Measurements from ENCODE around the gene MIER2.
"Not testable (repeated sequence)": the region's sequence is repeated elsewhere in the genome, so short reads cannot be mapped to it uniquely, and the experiment has no call there.

The MIER2 gene

DNA sequence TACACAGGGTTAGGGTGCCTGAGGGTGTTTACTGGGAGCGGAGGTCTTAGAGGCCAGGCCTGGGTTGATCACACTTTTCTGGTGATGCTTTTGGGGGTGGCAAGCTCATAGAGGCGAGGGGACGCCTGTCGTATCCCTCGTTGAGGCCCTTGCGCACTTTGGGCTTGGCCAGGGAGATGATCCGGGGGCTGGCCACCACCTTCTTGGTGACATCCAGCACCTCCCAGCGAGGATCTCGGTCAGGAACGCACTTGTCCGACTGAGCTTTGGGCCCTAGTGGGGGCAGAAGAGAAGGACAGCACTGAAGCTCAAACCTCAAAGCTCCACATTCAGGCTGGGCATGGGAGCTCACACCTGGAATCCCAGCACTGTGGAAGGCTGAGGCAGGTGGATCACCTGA is 17.6 kb upstream of the MIER2 start:
- DNase-seq (ENCODE audit: low spot score): no peak

DNA sequence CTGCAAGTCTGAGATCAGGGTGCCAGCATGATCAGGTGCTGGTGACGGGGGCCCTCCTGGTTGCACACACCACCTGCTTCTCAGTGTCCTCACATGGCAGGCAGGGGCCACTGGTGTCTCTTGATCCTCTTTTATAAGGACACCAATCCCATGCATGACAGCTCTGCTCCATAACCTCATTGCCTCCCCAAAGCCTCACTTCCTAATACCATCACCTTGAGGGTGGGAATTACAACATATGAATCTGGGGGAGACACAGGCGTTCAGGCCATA is 15.0 kb upstream of the MIER2 start:
- no peak for DNase-seq (ENCODE audit: low spot score)

DNA sequence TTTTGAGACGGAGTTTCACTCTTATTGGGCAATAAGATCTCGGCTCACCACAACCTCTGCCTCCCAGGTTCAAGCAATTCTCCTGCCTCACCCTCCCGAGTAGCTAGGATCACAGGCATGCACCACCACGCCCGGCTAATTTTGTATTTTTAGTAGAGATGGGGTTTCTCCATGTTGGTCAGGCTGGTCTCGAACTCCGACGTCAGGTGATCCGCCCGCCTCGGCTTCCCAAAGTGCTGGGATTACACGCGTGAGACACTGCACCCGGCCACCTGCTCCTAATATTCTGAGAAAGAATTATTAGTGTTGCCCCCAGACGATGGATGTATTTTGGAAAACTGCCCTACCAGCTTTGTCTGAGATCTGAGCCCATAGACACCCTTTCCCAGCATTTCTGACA is 10.9 kb upstream of the MIER2 start:
- DNase-seq (ENCODE audit: low spot score): not testable (repeated sequence)

DNA sequence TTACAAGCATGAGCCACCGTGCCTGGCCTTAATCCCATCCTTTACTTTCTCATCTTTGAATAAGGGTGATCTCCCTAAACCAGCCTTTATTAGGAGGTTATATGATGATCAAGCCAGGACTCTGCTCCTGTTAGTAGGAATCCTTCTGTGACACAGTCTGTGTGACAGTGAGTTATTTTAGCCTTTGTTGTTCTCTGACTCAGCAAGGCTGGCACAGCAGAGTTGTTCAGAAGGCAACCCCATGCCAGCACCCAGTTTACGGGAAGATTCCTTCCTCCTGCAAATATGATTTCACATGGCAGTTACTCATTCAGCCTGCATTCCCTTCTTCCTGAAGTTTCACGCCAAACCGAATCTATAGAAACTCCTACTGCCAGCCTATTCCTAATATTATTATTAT is 10.5 kb upstream of the MIER2 start:
- DNase-seq (ENCODE audit: low spot score): no peak

DNA sequence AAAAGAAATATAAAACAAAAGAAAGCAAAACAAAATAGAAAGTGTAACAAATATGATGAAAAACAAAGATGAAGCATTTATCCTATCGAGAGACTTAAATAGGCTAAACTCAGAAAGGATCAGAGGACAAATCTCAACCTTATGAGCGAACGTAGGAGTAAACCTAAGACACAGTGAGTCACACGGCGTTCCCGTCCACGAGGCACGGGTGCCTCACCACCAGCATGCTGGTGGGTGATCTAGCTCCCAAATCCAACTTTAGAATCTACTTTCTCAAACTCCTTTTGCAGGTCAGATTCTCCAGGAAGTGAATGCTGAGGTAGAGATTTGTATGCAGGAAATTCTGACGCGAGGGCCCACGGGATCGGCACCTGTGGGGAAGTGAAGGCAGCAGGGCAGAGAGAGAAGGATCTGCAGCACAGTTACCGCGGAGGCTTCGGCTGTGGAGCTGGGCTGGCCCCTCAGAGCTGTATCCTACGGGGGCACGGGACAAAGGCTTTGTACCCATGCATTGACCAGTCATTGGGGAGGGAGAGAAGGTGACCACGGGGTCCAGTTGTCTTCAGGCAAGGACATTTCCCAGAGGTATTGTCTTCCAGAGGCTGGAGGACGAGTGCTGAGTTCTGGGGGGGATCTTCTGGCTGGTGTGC is 7.5 kb upstream of the MIER2 start:
- DNase-seq (ENCODE audit: low spot score): no peak

DNA sequence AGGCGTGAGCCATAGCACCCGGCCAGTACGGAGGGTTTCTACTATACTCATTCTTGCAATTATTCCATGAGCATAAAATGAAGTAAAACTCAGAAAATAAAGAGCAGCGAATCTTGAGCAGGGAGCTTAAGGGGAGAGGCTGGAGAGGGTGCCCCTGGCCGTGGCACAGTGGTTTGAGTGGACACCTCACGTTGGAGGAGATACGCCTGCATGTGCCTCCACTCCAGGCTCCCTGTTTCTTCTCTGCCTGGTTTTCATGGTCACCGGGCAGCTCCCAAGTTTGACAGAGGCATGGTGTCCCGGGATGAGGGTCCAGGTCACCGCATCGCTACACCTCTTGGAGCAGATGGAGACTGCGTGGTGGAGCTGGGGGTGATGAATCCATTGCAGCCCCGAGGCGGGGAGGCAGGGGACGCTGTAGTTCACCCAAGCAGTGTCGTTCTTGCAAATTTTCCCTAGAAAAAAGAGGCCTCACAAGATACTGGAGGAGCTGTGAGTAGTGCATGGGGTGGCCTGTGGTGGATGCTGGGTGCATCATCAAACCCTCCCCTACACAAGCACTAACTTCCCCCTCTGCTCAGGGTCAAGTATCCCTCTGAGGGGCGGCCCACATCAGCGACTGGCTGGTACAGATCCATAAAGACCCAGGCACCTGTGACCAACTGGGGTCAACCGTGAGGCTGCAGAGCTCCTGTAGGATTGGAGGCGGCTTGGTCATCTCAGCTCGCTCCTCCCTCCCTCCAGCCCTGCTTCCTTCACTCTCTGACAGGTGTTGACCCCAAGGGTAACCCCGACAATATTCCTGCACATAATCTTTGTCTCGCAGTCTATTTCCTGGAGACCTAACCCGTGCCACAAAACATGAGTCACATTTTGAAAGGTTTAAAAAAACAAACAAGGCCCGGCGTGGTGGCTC is 3.6 kb upstream of the MIER2 start:
- no peak for DNase-seq (ENCODE audit: low spot score)

DNA sequence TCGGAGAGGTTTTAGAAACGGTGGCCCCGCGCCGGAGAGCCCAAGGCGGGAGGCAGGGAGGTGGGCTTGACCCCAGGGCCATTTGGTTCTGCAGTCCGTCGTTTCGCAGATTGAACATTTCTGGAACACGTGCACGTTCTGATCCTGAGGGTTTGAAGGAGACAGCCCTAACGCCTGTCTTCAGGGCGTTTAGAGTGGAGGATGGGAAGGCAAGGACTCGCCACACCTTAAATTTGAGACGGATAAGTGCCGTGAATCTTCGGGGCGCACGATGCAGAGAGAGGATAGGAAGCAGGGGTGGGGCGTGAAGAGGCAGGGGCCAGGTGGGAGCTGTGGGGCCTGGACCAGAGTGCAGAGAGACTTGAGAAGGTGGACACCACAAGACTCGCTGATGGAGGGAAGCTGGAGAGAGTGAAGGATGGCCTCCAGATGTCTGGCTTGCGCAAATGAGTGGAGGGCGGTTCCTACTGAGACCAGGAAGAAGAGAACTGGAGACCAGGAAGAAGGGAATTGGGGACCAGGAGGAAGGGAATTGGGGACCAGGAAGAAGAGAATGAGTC is 804 bp upstream of the MIER2 start:
- peak; percentile 11 for DNase-seq (ENCODE audit: low spot score)

DNA sequence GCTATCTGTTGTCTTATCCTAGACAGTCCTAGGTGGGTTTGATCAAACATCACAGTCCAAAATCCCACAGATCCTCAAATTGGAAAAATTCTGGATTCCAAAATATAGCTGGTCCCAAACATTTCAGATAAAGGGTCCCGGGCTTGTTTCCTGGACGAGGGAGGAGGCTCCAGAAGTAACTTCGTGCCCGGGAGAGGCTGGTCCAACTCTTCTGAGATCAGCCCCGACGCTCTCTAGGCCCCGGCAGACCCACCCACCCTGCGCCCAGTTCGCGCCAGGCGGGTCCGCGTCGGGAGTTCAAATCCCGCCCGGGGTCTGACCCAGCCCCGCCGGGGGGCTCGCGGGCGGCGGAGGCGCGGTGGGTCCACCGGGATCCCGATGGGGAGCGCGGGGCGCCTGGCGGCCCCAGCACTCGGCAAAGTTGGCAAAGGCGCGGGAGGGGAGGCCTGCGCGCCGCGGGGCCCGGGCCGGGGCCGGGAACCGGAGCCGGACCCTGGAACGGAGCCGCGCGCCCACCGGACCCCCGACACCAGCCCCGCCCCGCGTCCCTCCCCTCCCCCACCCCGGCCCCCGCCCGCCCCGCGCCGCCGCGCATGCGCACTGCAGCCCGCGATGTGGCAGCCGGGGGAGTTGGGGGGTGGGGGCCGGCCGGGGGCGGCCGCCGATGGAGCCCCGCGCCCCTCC is 513 bp downstream of the MIER2 start:
- peak; percentile 3 for DNase-seq (ENCODE audit: low spot score)

DNA sequence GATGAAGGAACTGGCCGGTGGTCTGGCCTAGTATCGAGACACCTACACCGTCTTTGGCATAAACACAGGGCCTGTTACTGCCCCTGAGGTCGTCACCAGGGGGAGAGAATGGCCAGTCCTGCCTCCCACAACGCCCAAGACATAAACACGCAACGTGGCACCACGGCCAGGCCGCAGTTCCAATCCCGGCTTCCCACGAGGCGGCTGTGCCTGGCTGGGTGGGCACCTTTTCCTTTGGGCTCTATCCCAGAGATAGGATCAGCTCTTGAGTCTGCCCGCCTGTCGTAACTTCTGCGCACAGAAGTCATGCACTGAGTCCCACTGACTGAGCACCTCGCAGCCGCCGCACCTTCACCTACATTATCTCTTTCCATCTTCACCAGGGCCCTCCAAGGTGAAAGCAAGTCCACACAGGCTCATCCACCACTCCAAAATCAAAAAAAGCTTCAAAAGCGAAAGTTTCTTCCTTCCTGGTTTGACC is 1.1 kb downstream of the MIER2 start:
- no peak for DNase-seq (ENCODE audit: low spot score)

DNA sequence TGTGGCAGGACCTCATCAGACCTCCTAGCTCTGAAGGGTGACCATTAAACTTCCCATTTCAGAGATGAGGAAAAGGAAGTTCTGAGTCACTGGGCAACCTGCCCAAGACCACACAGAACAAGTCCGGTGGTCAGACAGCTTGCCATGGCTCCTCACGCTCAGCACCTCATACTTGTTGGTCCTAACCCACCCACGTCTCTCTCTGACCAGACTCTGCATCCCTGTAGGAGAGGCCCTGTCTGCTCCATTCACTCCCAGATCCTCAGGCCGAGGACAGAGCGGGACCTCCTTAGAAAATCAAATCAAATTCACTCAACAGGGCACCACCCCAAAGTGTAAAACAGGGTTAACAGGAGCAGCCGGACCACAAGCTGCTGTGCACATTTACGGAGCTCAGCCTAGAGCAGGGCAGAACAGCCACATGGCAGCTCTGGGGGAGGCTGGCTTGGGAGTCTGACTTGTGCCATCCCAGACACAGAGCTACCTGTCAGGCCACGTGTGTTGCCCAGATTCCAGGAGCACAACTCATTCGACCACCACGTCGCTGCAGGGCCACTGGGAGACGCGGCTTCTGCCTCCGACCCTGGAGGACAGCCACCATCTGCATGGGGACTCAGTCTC is 1.7 kb downstream of the MIER2 start:
- DNase-seq (ENCODE audit: low spot score): peak; percentile 49

DNA sequence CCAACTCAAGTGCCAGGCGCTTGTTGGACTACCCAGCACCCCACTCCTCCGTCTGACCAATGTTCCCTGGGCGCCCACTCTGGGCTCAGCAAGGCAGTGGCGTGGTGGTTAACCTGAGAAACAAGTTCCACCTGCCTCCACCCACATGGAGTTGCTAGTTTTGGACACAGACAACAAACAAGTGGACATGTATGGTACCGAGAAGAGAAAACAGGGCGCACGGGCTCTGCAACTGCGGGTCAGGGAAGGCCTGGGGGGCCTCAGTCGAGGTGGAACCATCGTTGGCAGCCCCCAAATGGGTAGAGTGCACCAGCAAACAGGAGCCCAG is 2.5 kb downstream of the MIER2 start:
- no peak for DNase-seq (ENCODE audit: low spot score)

DNA sequence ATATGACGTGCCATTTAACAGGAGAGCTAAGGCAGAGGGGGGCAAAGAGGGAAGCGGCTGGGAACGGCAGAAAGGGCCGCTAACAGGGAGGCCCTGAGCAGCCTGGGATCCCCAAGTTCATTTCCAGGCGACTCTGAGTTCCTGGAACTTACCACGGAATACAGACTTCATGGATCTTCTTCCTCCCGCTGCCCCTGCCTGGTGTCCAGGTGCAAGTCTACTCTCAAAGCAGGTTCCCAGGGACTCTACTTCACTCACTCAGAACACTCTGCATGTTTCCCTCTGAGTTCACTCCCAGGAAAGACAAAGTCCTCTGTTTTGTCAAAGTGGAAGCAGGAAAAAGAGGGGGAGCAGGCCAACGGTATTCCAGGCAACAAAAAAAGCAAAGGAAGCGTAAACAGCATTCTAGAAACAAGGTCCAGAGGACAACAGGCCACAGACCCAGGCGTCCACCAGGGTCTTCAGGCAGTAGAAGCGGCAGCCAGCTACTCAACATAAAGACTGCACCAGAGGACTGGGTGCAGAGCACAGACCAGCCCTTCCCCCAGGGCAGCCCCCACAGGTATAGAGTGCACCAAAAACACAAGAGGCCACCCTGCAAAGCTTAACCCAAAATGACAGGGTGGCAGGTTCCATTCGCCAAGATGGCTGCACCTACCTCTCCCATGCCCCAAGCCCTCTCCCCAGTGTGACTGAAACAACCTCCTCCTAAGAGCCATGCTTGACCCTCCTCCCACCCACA is 3.0 kb downstream of the MIER2 start:
- DNase-seq (ENCODE audit: low spot score): no peak

DNA sequence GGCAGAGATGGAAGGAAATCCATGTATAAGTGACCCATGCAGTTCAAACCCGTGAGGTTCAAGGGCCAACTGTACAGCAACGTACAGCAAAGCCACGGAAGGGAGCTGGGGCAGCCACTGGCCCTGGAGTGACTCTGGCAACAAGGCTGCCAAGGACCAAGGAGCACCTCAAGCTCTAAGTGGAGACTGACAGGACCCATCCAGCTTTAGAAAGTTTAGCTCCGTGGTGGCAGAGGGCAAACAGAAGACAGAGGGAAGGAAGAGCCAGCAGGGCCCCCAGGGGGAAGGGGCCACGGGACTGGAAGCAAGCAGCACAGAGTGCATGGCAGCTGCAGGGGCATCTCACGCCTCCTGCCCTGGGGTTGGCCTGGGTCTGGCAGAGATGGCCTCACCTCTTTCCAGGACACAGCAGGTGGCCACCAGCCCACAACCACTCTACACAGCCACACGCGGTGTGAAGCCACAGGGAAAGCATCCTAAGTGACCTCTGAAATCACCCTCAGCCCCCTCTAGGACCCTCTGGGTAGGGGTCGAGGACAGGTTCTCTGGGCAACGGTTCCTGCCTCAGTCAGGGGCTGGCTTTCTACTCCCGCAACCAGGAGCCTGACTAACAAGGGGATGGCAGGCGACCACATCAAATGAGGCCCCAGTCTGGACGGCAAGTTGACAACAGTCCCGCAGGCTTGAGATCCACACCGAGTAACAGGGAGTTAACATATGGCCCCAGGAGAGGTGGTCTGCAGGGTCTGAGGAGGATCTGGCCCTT is 3.8 kb downstream of the MIER2 start:
- DNase-seq (ENCODE audit: low spot score): no peak

DNA sequence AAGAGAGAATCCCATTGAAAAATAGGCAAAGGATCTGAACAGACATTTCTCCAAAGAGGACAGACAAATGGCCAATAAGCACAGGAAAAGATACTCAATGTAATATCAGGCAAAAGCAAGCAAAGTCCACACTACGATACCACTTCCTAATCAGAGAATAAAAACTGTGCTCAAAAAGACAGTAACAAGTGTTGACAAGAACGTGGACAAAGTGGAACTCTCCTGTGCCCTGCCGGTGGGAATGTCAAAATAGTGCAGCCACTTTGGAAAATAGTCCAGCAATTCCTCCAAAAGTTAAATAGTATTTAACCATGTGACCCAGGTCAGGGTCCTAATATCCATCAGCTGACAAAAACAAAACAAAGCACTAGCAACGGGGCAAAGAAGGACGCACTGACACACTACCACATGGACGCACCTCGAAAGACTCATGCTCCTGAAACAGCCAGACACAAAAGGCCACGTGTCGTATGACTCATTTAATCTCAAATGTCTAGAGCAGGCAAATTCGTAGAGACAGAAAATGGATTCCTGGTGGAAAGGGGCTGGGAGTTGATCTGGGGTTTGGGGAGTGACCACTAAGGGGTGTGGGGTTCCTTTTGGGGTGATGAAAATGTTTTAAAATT is 5.2 kb downstream of the MIER2 start:
- DNase-seq (ENCODE audit: low spot score): no peak

DNA sequence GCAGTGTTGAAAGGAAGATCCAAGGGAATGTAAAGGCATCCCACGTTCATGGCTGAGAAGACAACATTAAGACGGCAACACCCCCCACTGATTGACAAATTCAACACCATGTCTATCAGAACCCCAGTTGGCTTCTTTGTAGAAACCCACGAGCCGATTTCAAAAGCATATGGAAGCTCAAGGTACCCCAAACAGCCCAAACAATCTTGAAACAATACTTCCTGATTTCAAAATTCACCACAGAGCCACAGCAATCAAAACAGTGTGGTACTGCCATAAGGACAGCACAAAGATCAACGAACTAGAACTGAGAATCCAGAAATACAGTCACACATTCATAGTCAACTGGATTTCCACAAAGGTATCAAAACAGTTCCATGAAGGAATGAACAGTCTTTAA is 6.2 kb downstream of the MIER2 start:
- no peak for DNase-seq (ENCODE audit: low spot score)

DNA sequence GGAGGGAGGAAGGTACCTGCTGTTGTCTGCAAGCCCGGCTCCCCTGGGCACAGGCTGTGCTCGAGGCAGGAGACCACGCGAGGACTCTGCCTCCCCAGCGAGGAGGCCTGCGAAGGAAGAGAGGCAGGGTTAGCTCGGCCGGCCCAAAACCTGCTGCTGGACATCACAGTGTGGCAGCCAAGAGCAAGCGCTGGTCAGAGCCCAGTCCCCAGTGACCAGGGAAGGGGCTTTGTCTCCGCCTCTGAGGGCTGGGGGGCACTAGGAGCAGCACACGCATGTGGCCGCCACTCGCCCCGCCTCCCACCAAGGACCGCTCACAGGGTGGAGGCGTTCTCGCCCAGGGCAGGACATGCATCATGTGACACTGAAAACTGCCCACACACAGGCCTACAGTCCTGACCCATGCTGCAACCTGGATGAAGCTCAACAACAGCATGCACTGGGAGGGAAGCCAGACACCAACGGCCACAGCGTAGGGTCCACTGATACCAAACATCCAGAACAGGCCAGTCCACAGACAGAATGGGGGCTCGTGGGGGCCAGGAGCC is 8.5 kb downstream of the MIER2 start:
- DNase-seq (ENCODE audit: low spot score): no peak

DNA sequence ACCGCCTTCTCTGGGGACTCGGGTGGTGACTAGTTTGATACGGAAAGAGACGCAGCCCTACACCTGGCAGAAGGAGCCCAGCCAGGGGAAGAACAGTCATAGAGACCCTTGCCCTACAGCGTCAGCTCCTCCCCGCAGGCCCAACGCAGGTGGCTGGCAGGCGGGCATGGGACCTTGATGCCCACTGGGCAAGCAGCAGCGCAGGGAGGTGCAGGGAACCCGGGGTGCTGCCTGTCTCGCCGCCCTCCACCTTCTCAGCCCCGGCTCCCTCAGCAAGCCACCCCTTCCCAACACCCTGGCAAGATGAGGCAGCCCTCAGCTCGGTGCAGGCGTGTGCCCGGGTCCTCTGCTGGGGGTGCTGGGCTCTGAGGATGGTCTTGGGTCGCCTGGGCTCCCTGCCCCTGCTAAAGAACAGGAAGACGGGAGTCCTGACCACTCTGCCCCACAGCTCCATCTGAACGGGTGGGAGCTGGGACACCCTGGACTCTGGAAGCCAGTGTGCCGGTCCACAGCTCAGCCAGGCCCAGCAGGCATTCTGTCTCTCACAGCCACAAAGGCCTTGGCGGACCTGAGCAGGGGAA is 9.0 kb downstream of the MIER2 start:
- no peak for DNase-seq (ENCODE audit: low spot score)

DNA sequence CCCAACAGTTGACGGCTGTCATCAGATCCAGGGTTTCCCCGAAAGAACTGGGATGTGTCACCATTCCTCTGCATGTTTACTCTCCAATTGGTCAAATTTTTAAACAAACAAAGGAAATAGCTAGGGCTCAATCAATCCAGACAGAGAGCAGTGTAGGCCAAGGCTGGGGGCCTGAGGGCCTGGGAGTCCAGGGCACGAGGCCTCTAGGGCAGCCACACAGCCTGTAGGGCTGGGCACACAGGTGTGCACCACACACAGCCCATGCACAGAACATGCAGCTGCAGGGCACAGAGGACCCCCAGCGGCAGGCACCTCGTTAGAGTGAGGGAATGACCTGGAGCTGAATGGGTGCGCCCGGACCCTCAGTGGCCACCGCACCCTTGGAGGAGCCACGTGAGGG is 9.5 kb downstream of the MIER2 start:
- no peak for DNase-seq (ENCODE audit: low spot score)

DNA sequence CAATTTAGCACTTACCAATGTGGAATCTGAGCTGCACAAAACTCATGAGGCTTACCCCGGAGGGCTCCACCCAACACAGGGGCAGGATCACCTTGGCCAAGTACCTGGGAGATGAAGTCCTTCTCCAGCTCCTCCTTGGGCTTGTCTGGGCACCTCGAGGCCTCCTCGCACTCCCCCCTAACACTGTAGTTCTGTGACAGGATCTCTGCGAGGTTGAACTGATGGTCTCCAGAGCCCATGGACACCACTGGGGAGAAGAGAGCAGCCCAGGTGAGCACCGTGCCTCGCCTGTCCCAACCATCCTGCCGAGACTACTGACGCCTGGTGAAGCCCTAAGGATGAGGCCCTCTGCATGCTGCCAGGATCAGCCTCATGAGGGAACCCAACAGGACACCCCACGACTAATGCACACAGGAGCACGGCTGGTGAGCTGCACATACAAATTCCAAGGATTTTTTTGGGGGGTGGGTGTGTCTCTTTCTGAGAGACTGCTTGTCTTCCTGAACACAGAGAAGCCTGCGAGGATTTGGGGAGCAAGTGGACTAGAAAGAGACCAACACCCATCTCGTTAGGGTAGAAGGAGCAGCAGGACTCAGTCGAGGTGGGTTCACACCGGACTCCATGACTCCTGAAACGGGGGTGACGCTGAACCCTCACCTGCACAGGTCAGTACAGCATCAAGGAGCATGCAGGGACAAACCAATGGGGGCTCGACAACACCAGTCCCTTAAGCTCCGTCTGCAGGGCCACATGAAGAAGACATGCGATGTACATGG is 10.1 kb downstream of the MIER2 start:
- DNase-seq (ENCODE audit: low spot score): no peak
